HFFc6 (cell line): ENCODE measurements around the gene OTUB2. TPM values are rescaled to one million over a fixed set of nuclear protein-coding genes. Genes with fewer than 3 reads are reported as not detected.
A peak's percentile ranks its signal among the peaks of the same experiment; 100 is the strongest.

ENCODE experiments used
- DNase-seq: peaks from one replicate; pipeline ENCODE4 v3.0.0-alpha.2; 2018
- H3K27ac Mint-ChIP-seq: 2 replicates; pipeline ENCODE4 v1.8.0; 2020; ENCODE audit warnings: mild to moderate bottlenecking, mixed read lengths
- H3K27me3 Mint-ChIP-seq: 2 replicates; pipeline ENCODE4 v1.8.0; 2021; ENCODE audit warnings: mild to moderate bottlenecking, moderate library complexity, mixed read lengths; ENCODE audit not compliant: insufficient read depth
- H3K36me3 Mint-ChIP-seq: 2 replicates; pipeline ENCODE4 v1.8.0; 2021; ENCODE audit warnings: low read depth, mixed read lengths
- H3K4me1 Mint-ChIP-seq: 2 replicates; pipeline ENCODE4 v1.8.0; 2020; ENCODE audit warnings: low read depth, mixed read lengths
- H3K4me3 Mint-ChIP-seq: 2 replicates; pipeline ENCODE4 v1.8.0; 2020; ENCODE audit warnings: mild to moderate bottlenecking, moderate library complexity, mixed read lengths
- H3K9me3 Mint-ChIP-seq: 2 replicates; pipeline ENCODE4 v1.8.0; 2020; ENCODE audit warnings: mild to moderate bottlenecking, mixed read lengths
- CTCF ChIP-seq: fragments of 200-600 bp; sonication (generic); IDR thresholded peaks from 2 replicates; pipeline ENCODE4 v1.5.0; 2021; ENCODE audit warnings: antibody characterized with exemption, mild to moderate bottlenecking
- total RNA-seq, 6 experiments: library from RNA; stranded (reverse); fragmentation: NEBNext Ultra II Directional; extraction: Animal tissue kit (Norgen Biotek cat#: 25700); gene quantifications; 2 replicates in 1 of 6; 3 replicates in 5 of 6; pipeline ENCODE4 v1.2.3, GENCODE V29; 2021

OTUB2 gene
- total RNA-seq, 6 experiments from 2014 or later: 0.77 to 1.8 (median 1.2) TPM

- H3K27me3 Mint-ChIP-seq: peaks cover 7% of the 10 kb centered on the region
- H3K9me3 Mint-ChIP-seq: peaks cover 39% of the 10 kb centered on the region
- H3K4me1 Mint-ChIP-seq: peaks cover 35% of the 10 kb centered on the region
- H3K4me3 Mint-ChIP-seq: no peak overlapping the region
- TF ChIP-seq CTCF: no peak
- DNase-seq: no peak
- peaks cover 70% of the 10 kb centered on the region for H3K36me3 Mint-ChIP-seq
- H3K27ac Mint-ChIP-seq: no peak overlapping the region; the same call in 1 of the 2 replicates
Measured at GRCh38 chr14:94077111-94077821, 51.1 kb downstream of the OTUB2 start.

- H3K4me1 Mint-ChIP-seq: peaks cover 41% of the 10 kb centered on the region
- H3K4me3 Mint-ChIP-seq: 0 out of 2 replicates have a peak overlapping the region, but pooled peaks have one; percentile 68
Measured at GRCh38 chr14:94077823-94078222, 51.7 kb downstream of the OTUB2 start.

GRCh38 chr14:94079891-94080620 lies 53.9 kb downstream of the OTUB2 start:
- peaks cover 58% of the 10 kb centered on the region for H3K36me3 Mint-ChIP-seq
- no peak for TF ChIP-seq CTCF
- H3K4me3 Mint-ChIP-seq: peak overlapping the region; percentile 99
- H3K9me3 Mint-ChIP-seq: peaks cover 24% of the 10 kb centered on the region
- peaks cover 11% of the 10 kb centered on the region for H3K27me3 Mint-ChIP-seq
- peaks cover 45% of the 10 kb centered on the region for H3K4me1 Mint-ChIP-seq
- DNase-seq: no peak
- H3K27ac Mint-ChIP-seq: peak overlapping the region; percentile 98

More at GRCh38 chr14:94077823-94078222, 51.7 kb downstream of the OTUB2 start:
- DNase-seq: no peak
- Mint-ChIP-seq H3K27me3 (peaks cover 7% of the 10 kb centered on the region), H3K36me3 (peaks cover 69% of the 10 kb centered on the region), H3K9me3 (peaks cover 37% of the 10 kb centered on the region), H3K27ac (peak overlapping the region; percentile 23)
- TF ChIP-seq CTCF: no peak

- H3K27me3 Mint-ChIP-seq: peaks cover 11% of the 10 kb centered on the region
- DNase-seq: peak; percentile 93
- H3K36me3 Mint-ChIP-seq: peaks cover 50% of the 10 kb centered on the region
- peaks cover 17% of the 10 kb centered on the region for H3K9me3 Mint-ChIP-seq
- H3K4me3 Mint-ChIP-seq: peak within 1 kb of the TSS; percentile 99
- peaks cover 45% of the 10 kb centered on the region for H3K4me1 Mint-ChIP-seq
- no peak for TF ChIP-seq CTCF
- peak within 1 kb of the TSS; percentile 98 for H3K27ac Mint-ChIP-seq
Measured at GRCh38 chr14:94080621-94081385, 54.7 kb downstream of the OTUB2 start, which contains the start of the genes DDX24 and IFI27L1. Gene DDX24 (minus strand): TSS chr14:94081202. CDS start chr14:94079742, 1,460 bp downstream. Gene IFI27L1 (plus strand): TSS chr14:94081310. CDS start chr14:94096938, 15,628 bp downstream.

GRCh38 chr14:94081386-94081820 lies 55.3 kb downstream of the OTUB2 start:
- DNase-seq: no peak
- peaks cover 11% of the 10 kb centered on the region for H3K27me3 Mint-ChIP-seq
- H3K9me3 Mint-ChIP-seq: peaks cover 11% of the 10 kb centered on the region
- peaks cover 45% of the 10 kb centered on the region for H3K4me1 Mint-ChIP-seq
- H3K36me3 Mint-ChIP-seq: peaks cover 50% of the 10 kb centered on the region
- no peak for TF ChIP-seq CTCF
- peak overlapping the region; percentile 98 for H3K27ac Mint-ChIP-seq
- peak overlapping the region; percentile 99 for H3K4me3 Mint-ChIP-seq
